Adipose tissue (tissue), 3 donors: Measurements from ENCODE around the gene DPP4. TPM values are rescaled to one million over a fixed set of nuclear protein-coding genes. Genes with fewer than 3 reads are reported as not detected.

Experiments used
- H3K27ac ChIP-seq: one replicate; pipeline ENCODE4 v1.5.1; 2013; ENCODE audit warnings: low read depth, low read length
- WGBS, 3 donors: extraction: QIAGEN DNeasy Blood & Tissue Kit; methylation state at CpG; one replicate each; pipeline ENCODE4 v1.1.7; 2013; 5-methylcytosine and 5-hydroxymethylcytosine counted together
- polyA plus RNA-seq, 3 donors: library from polyadenylated mRNA; stranded (reverse); fragments of 200-250 nt; gene quantifications; one replicate each; pipeline ENCODE4 v1.2.3, GENCODE V29; 2013
- donor health status: healthy with polysubstance abuse.
- donor health status: Bipolar disorder and iron deficiency.
- donor health status: healthy.

Gene DPP4
- polyA plus RNA-seq = 1 to 10 TPM; 1.5 to 4.2 (median 2.6) TPM

- no peak within 1 kb of the TSS for H3K27ac ChIP-seq
- 1% methylated on average over 70 to 71 of the region's 71 CpGs for WGBS, 3 donors
Observed at GRCh38 chr2:162073888-162074631, at the start of gene DPP4. TSS of gene DPP4 (minus strand) at chr2:162074215. CDS start at chr2:162073981, 234 bp downstream.

DNA sequence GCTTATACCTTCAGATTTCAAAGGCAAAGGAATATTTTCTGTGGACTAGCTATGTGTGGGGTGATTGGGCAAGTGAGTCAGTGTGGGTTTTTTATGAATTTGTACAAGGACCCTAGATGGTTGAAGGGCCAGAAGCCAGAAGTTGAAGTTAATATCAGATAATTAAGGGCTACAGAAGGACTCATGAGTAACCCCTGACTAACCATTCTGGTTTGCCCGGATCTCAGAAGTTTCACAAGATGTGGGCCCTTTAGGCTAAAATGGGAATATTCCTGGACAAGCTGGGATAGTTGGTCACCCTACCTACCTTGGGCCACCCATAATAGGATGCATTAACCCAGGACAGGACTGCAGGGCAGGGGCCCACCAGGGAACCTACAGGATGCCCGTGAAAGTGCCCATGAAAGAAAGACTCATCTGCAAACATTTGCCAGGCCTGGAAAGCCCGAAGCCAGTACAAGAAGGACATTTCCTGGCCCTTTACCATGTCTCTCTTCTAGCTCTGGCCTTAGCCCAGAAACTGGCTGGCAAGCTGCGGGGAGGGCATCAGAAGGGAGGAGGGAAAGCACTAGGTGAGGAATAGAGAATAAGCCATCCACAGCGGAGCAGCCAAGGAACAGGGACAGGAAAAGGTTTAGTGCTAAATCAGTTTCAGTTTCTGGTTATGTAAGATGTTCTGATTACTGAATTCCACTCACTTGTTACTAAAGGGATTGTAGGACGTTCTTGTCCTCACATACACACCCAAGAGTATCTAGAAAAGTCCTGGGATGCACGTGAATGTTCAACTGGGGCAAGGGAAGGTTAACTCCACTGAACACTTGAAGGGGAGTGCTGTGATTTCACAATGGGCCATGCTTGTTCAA is 44.4 kb upstream of the DPP4 start:
- 52 to 54% (median 53%) methylated on average over 7 of the region's 7 CpGs for WGBS, 3 donors
- H3K27ac ChIP-seq = no peak overlapping the region

- H3K27ac ChIP-seq = no peak overlapping the region
Observed at GRCh38 chr2:162116352-162116751, 42.3 kb upstream of the DPP4 start.

DNA sequence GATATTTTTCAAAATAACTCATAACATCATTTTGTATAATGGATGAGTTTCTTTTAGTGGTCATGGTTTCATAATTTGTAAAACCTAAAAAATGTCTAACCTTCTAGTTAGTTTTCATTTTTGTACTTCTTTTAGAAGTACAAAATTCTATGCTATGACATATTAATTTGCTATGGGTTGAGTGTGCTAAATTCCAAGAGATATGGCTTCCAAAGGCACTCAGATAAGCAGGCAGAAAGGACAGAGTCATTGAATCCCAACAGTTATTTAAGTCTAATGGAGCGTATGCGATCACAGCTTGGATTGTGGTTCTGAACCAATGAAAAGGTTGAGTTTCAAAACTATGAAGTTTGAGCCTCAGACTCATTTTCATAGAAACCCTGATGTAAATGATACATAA is 41.1 kb upstream of the DPP4 start:
- WGBS, 3 donors = 98 to 100% (median 99%) methylated on average over 2 of the region's 2 CpGs
- no peak overlapping the region for H3K27ac ChIP-seq

GRCh38 chr2:162114271-162114670 is 40.3 kb upstream of the DPP4 start:
- no peak overlapping the region for H3K27ac ChIP-seq
- 24 to 28% (median 26%) methylated on average over 1 of the region's 1 CpG for WGBS, 3 donors

DNA sequence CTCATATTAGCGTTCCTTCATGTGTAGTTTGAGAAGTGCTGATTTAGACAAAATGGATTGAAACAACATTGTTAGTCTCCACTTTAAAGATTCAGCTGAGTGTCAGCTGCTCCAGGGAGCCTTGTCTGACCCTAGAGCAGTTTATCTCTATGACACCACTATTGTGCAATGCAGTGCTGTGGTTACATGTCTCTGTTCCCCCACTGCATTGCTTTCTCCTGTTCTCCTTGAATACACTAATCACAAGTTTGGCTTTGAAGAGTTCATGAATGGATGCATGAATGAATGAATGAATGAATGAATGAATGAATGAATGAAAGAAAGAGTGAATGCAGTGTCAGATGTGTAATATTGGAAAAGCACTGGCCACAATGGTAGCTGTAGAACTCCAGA is 39.8 kb upstream of the DPP4 start:
- 42 to 79% (median 59%) methylated on average over 1 of the region's 1 CpG for WGBS, 3 donors
- no peak overlapping the region for H3K27ac ChIP-seq

DNA sequence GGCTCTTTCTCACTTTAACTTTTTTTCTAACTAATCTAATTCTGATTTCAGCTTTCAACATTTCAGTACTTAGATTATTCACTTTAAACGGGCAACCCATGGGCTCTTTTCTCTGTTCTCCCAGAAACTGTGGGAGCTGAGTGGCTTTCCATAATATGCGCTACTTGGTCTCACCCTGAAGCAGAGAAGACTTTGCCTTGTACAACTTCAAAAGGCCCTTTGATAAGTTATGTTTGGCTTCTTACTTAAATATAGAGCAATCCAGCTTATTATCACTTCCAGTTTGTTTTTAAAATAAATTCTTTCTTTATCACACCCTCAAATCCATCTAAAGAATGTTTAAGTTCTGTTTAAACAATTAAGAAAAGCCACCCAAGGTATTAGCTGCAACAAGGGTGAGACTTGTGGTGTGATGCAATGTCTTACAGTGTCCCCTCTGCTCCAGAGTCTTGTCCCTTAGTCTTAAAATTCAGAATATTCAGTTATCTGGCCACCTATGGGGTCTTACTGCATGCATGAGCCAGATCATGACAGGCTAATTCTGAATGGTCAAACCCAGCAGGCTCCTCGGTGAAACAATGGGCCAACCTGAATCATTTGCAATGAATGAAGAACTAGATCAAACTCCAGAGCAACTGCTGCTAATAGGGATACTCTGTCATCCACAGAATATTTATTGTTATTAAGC is 39.2 kb upstream of the DPP4 start:
- no peak overlapping the region for H3K27ac ChIP-seq
- 81 to 85% (median 85%) methylated on average over 3 of the region's 3 CpGs for WGBS, 3 donors

DNA sequence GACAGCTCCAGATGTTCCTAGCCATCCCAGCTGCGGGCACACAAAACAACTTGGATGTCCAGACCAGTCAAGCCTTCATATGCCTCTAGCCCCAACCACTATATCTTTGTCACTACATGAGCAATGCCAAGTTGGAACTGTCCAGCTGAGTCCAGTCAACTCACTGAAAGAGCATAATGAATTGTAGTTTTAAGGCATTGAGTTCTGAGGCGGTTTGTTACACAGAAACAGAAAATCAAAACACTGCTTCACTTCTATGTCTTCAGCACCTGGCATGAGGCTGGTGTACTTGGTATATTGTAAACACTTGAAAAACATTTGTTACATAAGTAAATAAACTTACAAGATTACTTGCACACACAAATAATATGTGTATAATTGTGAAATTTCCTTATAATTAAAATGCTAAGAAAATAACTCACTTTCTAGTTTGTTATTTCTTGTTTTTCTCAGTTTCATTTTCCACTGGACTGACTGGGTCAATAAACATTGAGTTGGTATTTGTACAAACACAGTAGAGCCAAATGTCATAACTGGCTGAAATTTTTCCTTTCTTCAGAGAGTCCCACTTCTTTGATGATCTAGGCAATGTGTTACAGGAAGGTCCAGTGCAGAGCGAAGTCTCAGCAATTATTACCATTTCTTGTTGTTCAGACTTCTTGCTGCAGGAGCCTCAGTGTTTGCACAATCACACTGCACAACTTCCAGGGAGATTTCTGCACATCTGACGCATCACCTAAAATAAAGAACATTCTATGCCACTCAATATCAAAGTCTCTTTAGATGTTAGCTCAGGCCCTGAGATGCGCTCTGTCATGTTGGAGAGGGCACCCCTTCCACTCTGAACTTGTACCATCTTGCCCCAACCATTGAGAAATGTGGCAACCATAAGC is 38.2 kb upstream of the DPP4 start:
- WGBS, 3 donors = 82 to 89% (median 83%) methylated on average over 5 of the region's 5 CpGs
- H3K27ac ChIP-seq = no peak overlapping the region

- H3K27ac ChIP-seq = no peak overlapping the region
- WGBS, 3 donors = 34 to 89% (median 82%) methylated on average over 4 of the region's 4 CpGs
Observed at GRCh38 chr2:162107361-162107901, 33.4 kb upstream of the DPP4 start.

DNA sequence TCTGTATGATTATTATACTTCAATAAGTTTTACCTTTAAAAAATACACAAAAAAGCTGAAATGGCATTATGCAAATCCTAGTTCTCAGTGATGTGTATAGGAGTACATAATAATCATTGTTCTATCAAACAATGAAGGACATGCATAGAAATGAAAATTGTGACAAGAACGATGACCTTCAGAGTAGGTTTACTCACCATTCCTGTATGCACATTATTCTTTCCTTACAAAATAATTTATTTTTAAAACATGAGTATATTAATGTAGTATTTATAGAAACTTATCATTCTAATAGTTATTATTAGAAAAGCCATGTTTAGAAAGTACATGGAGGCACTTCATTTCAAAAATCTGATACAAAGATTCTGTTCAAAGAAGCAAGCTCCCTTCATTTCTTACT is 32.7 kb upstream of the DPP4 start:
- no peak overlapping the region for H3K27ac ChIP-seq
- WGBS, 3 donors = 84 to 87% (median 86%) methylated on average over 1 of the region's 1 CpG

DNA sequence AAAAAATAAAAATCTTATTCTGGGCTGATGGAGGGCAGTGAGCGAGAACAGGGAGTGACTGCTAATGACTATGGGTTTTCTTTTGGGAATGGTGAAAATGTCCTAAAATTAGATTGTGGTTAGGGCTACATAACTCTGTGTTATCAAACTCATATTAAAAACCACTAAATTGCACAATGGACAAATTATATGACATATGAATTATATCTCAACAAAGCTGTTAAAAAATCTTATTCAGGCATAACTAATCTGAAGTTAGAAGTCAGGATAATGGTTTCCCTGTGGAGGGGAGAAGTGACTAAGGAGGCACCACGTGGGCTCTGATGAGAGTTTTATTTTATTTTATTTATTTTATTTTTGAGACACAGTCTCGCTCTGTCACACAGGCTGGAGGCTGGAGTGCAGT is 32.1 kb upstream of the DPP4 start:
- H3K27ac ChIP-seq = no peak overlapping the region
- WGBS, 3 donors = 58 to 85% (median 70%) methylated on average over 3 of the region's 3 CpGs

GRCh38 chr2:162103443-162104009 is 29.5 kb upstream of the DPP4 start:
- no peak overlapping the region for H3K27ac ChIP-seq
- 48 to 66% (median 62%) methylated on average over 3 of the region's 3 CpGs for WGBS, 3 donors

GRCh38 chr2:162100579-162100978 is 26.6 kb upstream of the DPP4 start:
- 31 to 83% (median 81%) methylated on average over 1 of the region's 1 CpG for WGBS, 3 donors
- no peak overlapping the region for H3K27ac ChIP-seq

- 96 to 97% (median 97%) methylated on average over 5 of the region's 5 CpGs for WGBS, 3 donors
- H3K27ac ChIP-seq = no peak overlapping the region
Observed at GRCh38 chr2:162099836-162100235, 25.8 kb upstream of the DPP4 start.

GRCh38 chr2:162092658-162093556 is 18.9 kb upstream of the DPP4 start:
- 60 to 86% (median 64%) methylated on average over 7 of the region's 7 CpGs for WGBS, 3 donors
- H3K27ac ChIP-seq = no peak overlapping the region

DNA sequence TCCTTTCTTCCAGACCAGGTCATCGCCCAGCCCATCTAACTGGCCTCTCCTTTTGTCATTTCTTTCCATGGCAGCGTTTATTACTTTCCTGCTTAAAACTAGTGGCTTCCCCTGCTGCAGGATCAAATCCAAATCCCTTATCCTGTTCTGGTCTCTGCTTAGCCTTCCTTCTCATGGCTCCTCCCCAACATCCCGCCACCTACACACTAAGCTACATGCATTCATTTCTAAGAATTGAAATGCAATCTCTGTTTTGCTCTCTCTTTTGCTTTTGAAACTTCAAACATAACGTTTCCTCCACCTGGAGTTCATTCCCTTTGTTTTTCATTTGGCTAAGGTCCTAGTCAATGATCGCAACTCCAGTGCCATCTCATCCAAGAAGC is 18.0 kb upstream of the DPP4 start:
- 68 to 84% (median 74%) methylated on average over 5 of the region's 5 CpGs for WGBS, 3 donors
- H3K27ac ChIP-seq = no peak overlapping the region
